Measurements from ENCODE around the gene NAA30. TPM values are rescaled to one million over a fixed set of nuclear protein-coding genes. Genes with fewer than 3 reads are reported as not detected.

The NAA30 gene
- polyA plus RNA-seq, 1 experiment, result 7.0 TPM

DNA sequence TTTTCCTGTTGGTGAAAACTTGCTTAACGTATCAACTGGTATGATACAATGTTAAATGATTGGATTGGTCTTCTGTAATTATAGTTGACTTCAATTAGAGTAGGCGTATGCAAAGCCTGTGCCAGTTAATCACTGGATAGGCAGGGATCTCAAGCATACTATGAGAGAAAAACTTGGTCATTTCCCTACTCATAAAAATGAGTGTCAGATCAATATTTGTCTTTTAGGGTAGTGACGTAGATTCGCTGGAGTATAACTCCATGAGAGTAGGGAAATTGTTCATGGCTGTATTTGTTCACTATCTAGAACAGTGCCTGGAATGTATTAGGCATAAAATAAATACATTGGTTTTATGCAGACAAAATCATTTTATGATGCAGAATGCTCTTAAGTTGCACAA lies 28.6 kb downstream of the NAA30 start:
- Histone ChIP-seq H3K4me3 (ENCODE audit: low read depth, low read length) (no peak overlapping the region), H3K27me3 (ENCODE audit: control insufficient read depth, insufficient read depth, low read length) (no peaks in the 10 kb centered on the region), H3K36me3 (ENCODE audit: control insufficient read depth, insufficient read depth, low read length) (no peaks in the 10 kb centered on the region)
- ChIA-PET CTCF (no interaction called here), POLR2A (no interaction called here)
- no peak for DNase-seq (ENCODE audit: low read depth)
- TF ChIP-seq, protein P1, sequence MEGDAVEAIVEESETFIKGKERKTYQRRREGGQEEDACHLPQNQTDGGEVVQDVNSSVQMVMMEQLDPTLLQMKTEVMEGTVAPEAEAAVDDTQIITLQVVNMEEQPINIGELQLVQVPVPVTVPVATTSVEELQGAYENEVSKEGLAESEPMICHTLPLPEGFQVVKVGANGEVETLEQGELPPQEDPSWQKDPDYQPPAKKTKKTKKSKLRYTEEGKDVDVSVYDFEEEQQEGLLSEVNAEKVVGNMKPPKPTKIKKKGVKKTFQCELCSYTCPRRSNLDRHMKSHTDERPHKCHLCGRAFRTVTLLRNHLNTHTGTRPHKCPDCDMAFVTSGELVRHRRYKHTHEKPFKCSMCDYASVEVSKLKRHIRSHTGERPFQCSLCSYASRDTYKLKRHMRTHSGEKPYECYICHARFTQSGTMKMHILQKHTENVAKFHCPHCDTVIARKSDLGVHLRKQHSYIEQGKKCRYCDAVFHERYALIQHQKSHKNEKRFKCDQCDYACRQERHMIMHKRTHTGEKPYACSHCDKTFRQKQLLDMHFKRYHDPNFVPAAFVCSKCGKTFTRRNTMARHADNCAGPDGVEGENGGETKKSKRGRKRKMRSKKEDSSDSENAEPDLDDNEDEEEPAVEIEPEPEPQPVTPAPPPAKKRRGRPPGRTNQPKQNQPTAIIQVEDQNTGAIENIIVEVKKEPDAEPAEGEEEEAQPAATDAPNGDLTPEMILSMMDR (IDR thresholded peaks at IDR 0.05; ENCODE audit: insufficient read depth, low read depth, low read length), result no peak

DNA sequence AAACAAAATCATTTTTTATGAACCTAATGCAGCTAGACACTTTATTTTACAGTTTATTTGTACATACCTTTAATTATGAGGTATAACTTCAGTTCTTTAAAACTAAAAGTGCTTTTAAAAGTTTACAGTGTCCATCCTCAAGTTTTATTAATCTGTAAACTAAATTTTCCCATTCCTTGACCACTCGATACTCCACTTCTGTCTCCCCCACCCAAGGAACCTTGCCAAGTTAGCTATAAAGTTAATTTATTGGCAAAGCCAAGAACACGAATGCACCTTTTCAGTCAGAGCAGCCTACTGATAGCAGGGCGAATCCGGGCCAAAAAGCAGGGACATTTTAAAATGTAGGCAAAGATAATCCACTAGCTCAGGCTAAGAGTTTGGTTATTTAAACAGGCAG lies 29.6 kb downstream of the NAA30 start:
- ChIA-PET CTCF (no interaction called here), POLR2A (no interaction called here)
- no peaks in the 10 kb centered on the region for H3K36me3 ChIP-seq (ENCODE audit: control insufficient read depth, insufficient read depth, low read length)
- DNase-seq (ENCODE audit: low read depth), result no peak
- H3K4me3 ChIP-seq (ENCODE audit: low read depth, low read length), result no peak overlapping the region
- TF ChIP-seq, protein P1 (IDR thresholded peaks at IDR 0.05; ENCODE audit: insufficient read depth, low read depth, low read length), result no peak
- no peaks in the 10 kb centered on the region for H3K27me3 ChIP-seq (ENCODE audit: control insufficient read depth, insufficient read depth, low read length)

DNA sequence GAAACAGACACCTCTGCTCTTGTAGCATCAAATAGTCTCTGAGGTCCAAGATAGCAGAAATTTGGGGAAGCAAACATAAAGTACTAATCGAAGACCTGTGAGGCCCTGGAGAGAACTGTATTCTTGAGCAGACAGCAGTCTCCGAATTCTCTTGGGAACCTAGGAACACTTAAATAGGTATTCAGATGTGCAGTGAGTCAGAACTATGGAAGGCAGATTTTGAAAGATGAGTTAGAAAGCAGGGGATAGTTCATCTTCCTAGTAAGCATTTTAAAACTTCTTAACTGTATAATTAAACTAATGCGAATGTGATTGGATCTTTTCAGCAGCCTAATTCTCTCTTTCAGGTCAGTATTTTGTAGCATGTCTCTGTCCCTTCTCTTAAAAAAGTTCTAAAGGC lies 30.6 kb downstream of the NAA30 start:
- TF ChIP-seq, protein P1 (IDR thresholded peaks at IDR 0.05; ENCODE audit: insufficient read depth, low read depth, low read length), result no peak
- no peak for DNase-seq (ENCODE audit: low read depth)
- H3K4me3 ChIP-seq (ENCODE audit: low read depth, low read length), result no peak overlapping the region
- H3K27me3 ChIP-seq (ENCODE audit: control insufficient read depth, insufficient read depth, low read length), result no peaks in the 10 kb centered on the region
- ChIA-PET POLR2A (no interaction called here), CTCF (no interaction called here)
- no peaks in the 10 kb centered on the region for H3K36me3 ChIP-seq (ENCODE audit: control insufficient read depth, insufficient read depth, low read length)

GRCh38 chr14:57435923-57436322 lies 45.5 kb downstream of the NAA30 start:
- ChIA-PET CTCF (no interaction called here), POLR2A (no interaction called here)
- Histone ChIP-seq H3K27me3 (ENCODE audit: control insufficient read depth, insufficient read depth, low read length) (no peaks in the 10 kb centered on the region), H3K4me3 (ENCODE audit: low read depth, low read length) (no peak overlapping the region), H3K36me3 (ENCODE audit: control insufficient read depth, insufficient read depth, low read length) (no peaks in the 10 kb centered on the region)
- DNase-seq (ENCODE audit: low read depth), result no peak
- TF ChIP-seq, protein P1 (IDR thresholded peaks at IDR 0.05; ENCODE audit: insufficient read depth, low read depth, low read length), result no peak

DNA sequence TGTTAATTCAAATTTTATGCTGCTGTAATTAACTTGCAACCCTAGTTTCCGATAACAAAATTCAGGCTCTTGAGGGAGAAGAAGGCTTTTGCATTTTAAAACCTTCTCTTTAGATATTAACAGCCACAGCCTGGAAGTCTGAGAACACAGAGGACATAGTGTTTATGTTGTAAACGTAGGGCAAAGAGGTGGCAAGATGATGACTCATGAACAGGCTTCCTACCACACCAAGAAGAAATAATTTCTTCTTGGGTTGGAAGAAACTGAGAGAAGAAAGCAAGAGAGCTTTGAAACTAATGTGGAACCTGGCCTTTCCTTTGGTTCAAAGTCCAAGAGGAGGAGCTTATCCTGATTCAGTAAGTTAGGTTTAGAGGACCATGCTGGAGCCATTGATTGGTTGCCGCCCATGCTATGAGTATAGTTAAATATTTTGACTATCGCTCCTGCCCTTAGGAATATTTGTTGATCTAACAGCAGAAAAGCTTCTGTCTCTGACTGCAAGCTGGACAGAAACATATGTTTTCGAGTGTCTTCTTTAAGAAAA lies 71.5 kb downstream of the NAA30 start:
- no peak for DNase-seq (ENCODE audit: low read depth)
- POLR2A ChIA-PET, result no interaction called here
- Histone ChIP-seq H3K4me3 (ENCODE audit: low read depth, low read length) (no peak overlapping the region), H3K36me3 (ENCODE audit: control insufficient read depth, insufficient read depth, low read length) (no peaks in the 10 kb centered on the region), H3K27me3 (ENCODE audit: control insufficient read depth, insufficient read depth, low read length) (no peaks in the 10 kb centered on the region)
- CTCF ChIA-PET, result no interaction called here
- TF ChIP-seq, protein P1 (IDR thresholded peaks at IDR 0.05; ENCODE audit: insufficient read depth, low read depth, low read length), result no peak

Measured in BJ (cell line).